Fibroblast of lung (primary cell): Measurements from ENCODE around the gene LIMK2.

Source experiments
- EZH2 ChIP-seq: IDR thresholded peaks from 2 replicates; pipeline ENCODE4 v1.5.1; 2012; ENCODE audit warnings: low read length, control low read depth, mild to moderate bottlenecking; ENCODE audit errors: missing control alignments
- TF ChIP-seq, protein P1 (sequence below), 2 donors: IDR thresholded peaks in 1 of 2; conservative IDR thresholded peaks in 1 of 2; 1 replicate in 1 of 2; 2 replicates in 1 of 2; pipeline ENCODE4 v1.5.1; 2011 to 2012; ENCODE audit warnings: low read length in 2 of 2, control low read depth in 1 of 2, inconsistent platforms in 1 of 2, low read depth in 1 of 2, mild to moderate bottlenecking in 1 of 2

DNA sequence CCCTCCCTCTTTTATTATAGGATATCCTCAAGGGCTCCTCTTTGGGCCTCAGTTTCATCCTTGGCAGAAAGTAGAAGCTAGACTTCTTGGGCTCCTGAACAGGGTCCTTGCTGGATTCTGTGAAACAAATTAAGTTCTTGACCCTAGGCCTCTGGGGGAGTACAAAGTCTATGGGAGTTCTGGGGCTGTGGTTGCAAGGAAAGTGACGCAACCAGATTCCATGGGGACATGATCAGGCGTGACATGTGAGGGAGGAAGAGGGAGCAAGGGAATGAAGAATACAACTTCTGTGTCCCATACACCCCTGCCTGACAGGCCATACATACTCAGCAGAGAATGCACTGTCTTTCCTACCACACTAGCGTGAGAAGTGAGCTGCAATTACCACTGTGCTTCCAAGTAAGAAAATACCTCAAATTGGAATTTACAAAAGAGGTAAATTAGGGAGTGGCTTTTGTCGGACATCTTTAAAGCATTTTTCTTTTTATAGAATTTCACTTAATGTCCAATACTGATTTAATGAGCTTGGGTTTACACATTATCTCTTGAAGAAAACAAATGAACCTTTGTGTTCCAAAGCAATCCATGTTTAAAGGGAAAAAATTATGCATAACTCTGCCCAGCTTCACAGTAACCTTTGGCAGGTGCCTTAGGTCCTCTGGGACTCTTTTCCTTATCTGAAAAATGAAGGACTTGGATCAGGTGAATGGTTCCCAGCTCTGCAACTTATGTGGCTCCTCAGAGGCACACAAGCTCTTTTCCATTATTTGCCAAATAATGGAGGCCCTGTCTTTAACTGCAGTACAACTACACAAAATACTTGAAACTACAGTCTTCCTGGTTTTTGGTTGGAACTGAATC, 38.9 kb downstream of the LIMK2 start:
- TF ChIP-seq EZH2, result no peak
- TF ChIP-seq, protein P1, sequence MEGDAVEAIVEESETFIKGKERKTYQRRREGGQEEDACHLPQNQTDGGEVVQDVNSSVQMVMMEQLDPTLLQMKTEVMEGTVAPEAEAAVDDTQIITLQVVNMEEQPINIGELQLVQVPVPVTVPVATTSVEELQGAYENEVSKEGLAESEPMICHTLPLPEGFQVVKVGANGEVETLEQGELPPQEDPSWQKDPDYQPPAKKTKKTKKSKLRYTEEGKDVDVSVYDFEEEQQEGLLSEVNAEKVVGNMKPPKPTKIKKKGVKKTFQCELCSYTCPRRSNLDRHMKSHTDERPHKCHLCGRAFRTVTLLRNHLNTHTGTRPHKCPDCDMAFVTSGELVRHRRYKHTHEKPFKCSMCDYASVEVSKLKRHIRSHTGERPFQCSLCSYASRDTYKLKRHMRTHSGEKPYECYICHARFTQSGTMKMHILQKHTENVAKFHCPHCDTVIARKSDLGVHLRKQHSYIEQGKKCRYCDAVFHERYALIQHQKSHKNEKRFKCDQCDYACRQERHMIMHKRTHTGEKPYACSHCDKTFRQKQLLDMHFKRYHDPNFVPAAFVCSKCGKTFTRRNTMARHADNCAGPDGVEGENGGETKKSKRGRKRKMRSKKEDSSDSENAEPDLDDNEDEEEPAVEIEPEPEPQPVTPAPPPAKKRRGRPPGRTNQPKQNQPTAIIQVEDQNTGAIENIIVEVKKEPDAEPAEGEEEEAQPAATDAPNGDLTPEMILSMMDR (conservative IDR thresholded peaks at IDR 0.05 in 1 of 2, IDR thresholded peaks at IDR 0.05 in 1 of 2; ENCODE audit: low read depth in 1 of 2, low read length in 2 of 2), result no peak
